Mesenchymal stem cell (in vitro differentiated cells and primary cell): ENCODE results near the gene PRR36.

Experiments
- DNase-seq: peaks from one replicate; pipeline ENCODE4 v3.0.0-alpha.2; 2013
- H2AFZ ChIP-seq: one replicate; pipeline ENCODE4 v1.6.1; 2013; ENCODE audit warnings: low read depth, mild to moderate bottlenecking, control low read depth, inconsistent platforms, low read length, moderate library complexity
- H2AK5ac ChIP-seq: 2 replicates; pipeline ENCODE4 v1.6.1; 2013; ENCODE audit warnings: low read length, moderate library complexity, mild to moderate bottlenecking, inconsistent platforms; ENCODE audit not compliant: severe bottlenecking
- H2BK120ac ChIP-seq: one replicate; pipeline ENCODE4 v1.6.1; 2013; ENCODE audit warnings: low read depth, mild to moderate bottlenecking, inconsistent platforms, low read length, moderate library complexity
- H2BK12ac ChIP-seq, 2 experiments: one replicate each; pipeline ENCODE4 v1.6.1; 2013; ENCODE audit warnings: inconsistent platforms in 2 of 2, low read length in 2 of 2, mild to moderate bottlenecking in 2 of 2, moderate library complexity in 2 of 2, control low read depth in 1 of 2
- H2BK15ac ChIP-seq: one replicate; pipeline ENCODE4 v1.6.1; 2013; ENCODE audit warnings: mild to moderate bottlenecking, low read depth, inconsistent platforms; ENCODE audit not compliant: poor library complexity, severe bottlenecking
- H2BK5ac ChIP-seq: 2 replicates; pipeline ENCODE4 v1.6.1; 2013; ENCODE audit warnings: low read depth, mild to moderate bottlenecking, low read length, control low read depth, inconsistent platforms; ENCODE audit not compliant: poor library complexity, severe bottlenecking
- H3K14ac ChIP-seq, 2 experiments: one replicate each; pipeline ENCODE4 v1.6.1; 2013; ENCODE audit warnings: inconsistent platforms in 2 of 2, low read length in 2 of 2, control low read depth in 1 of 2, mild to moderate bottlenecking in 1 of 2, moderate library complexity in 1 of 2
- H3K18ac ChIP-seq, 2 experiments: one replicate each; pipeline ENCODE4 v1.6.1; 2013; ENCODE audit warnings: inconsistent platforms in 2 of 2, low read length in 2 of 2, control low read depth in 1 of 2, low read depth in 1 of 2, mild to moderate bottlenecking in 1 of 2
- H3K23ac ChIP-seq, 2 experiments: one replicate each; pipeline ENCODE4 v1.6.1; 2013; ENCODE audit warnings: inconsistent platforms in 2 of 2, low read length in 2 of 2, mild to moderate bottlenecking in 2 of 2, moderate library complexity in 2 of 2, control low read depth in 1 of 2
- H3K27ac ChIP-seq: 2 replicates; pipeline ENCODE4 v1.5.1; 2013; ENCODE audit warnings: mild to moderate bottlenecking, moderate library complexity, low read length, control low read depth, inconsistent platforms; ENCODE audit not compliant: poor library complexity, severe bottlenecking
- H3K27me3 ChIP-seq, 2 experiments: 2 replicates each; pipeline versions ENCODE4 v1.6.1 to v1.7.0; 2013; ENCODE audit warnings: low read length in 2 of 2, mild to moderate bottlenecking in 2 of 2, moderate library complexity in 2 of 2, control low read depth in 1 of 2, inconsistent platforms in 1 of 2; ENCODE audit not compliant: control insufficient read depth in 1 of 2, insufficient read depth in 1 of 2
- H3K36me3 ChIP-seq, 2 experiments: 2 replicates each; pipeline versions ENCODE4 v1.6.1 to v1.7.0; 2013; ENCODE audit warnings: low read length in 2 of 2, control low read depth in 1 of 2, inconsistent platforms in 1 of 2, low read depth in 1 of 2, mild to moderate bottlenecking in 1 of 2; ENCODE audit not compliant: insufficient read depth in 2 of 2, control insufficient read depth in 1 of 2
- H3K4ac ChIP-seq, 2 experiments: one replicate each; pipeline ENCODE4 v1.6.1; 2013; ENCODE audit warnings: inconsistent platforms in 2 of 2, low read length in 2 of 2, mild to moderate bottlenecking in 2 of 2, moderate library complexity in 2 of 2, control low read depth in 1 of 2, low read depth in 1 of 2
- H3K4me1 ChIP-seq: 2 replicates; pipeline ENCODE4 v1.6.1; 2013; ENCODE audit warnings: low read depth, low read length, control low read depth; ENCODE audit not compliant: control insufficient read depth, insufficient read depth
- H3K4me2 ChIP-seq: 2 replicates; pipeline ENCODE4 v1.6.1; 2013; ENCODE audit warnings: low read length, mild to moderate bottlenecking, inconsistent platforms; ENCODE audit not compliant: poor library complexity, severe bottlenecking
- H3K4me3 ChIP-seq, 2 experiments: 2 replicates each; pipeline versions ENCODE4 v1.5.1 to v1.7.0; 2013; ENCODE audit warnings: low read length in 2 of 2, mild to moderate bottlenecking in 2 of 2, control low read depth in 1 of 2, low read depth in 1 of 2; ENCODE audit not compliant: insufficient read depth in 1 of 2
- H3K79me1 ChIP-seq: replicated peaks from 2 replicates; pipeline ENCODE4 v1.6.1; 2013; ENCODE audit warnings: mild to moderate bottlenecking, control low read depth, low read length, inconsistent platforms; ENCODE audit not compliant: poor library complexity, severe bottlenecking
- H3K9ac ChIP-seq: 2 replicates; pipeline ENCODE4 v1.7.0; 2013; ENCODE audit warnings: mild to moderate bottlenecking, low read length, moderate library complexity
- H3K9me3 ChIP-seq: 2 replicates; pipeline ENCODE4 v1.7.0; 2013; ENCODE audit warnings: mild to moderate bottlenecking, low read length; ENCODE audit not compliant: control insufficient read depth
- H4K8ac ChIP-seq: one replicate; pipeline ENCODE4 v1.6.1; 2013; ENCODE audit warnings: inconsistent platforms, mild to moderate bottlenecking, low read length, moderate library complexity
- H4K91ac ChIP-seq: one replicate; pipeline ENCODE4 v1.6.1; 2013; ENCODE audit warnings: mild to moderate bottlenecking, low read length, inconsistent platforms
- WGBS: methylation state at CpG from one replicate; pipeline ENCODE4 v1.1.7; 2013; ENCODE audit warnings: mixed read lengths; 5-methylcytosine and 5-hydroxymethylcytosine counted together

Gene PRR36

GRCh38 chr19:7872306-7873204 is 1.6 kb downstream of the PRR36 start:
- no peaks in the 10 kb centered on the region for H3K9me3 ChIP-seq
- H2AK5ac ChIP-seq, result no peak overlapping the region
- no peak overlapping the region for H3K23ac ChIP-seq
- no peak for DNase-seq
- peak overlapping the region; percentile 28 to 75 for H3K18ac ChIP-seq
- H2BK12ac ChIP-seq, result peak overlapping the region in 1 of 2 experiments; percentile 61
- H3K4me3 ChIP-seq, result no peak overlapping the region
- peak overlapping the region; percentile 12 for H2BK15ac ChIP-seq
- peak overlapping the region; percentile 47 for H2AFZ ChIP-seq
- no peaks in the 10 kb centered on the region for H3K79me1 ChIP-seq
- no peak overlapping the region for H4K91ac ChIP-seq
- H3K4me2 ChIP-seq, result peak overlapping the region; percentile 59
- H3K27me3 ChIP-seq, result peaks cover 30 to 61% of the 10 kb centered on the region in 2 experiments
- H4K8ac ChIP-seq, result no peak overlapping the region
- no peak overlapping the region for H2BK5ac ChIP-seq
- 52% methylated on average over 43 of the region's 47 CpGs for WGBS
- no peak overlapping the region for H2BK120ac ChIP-seq
- no peak overlapping the region for H3K9ac ChIP-seq
- H3K36me3 ChIP-seq, result no peaks in the 10 kb centered on the region
- H3K4ac ChIP-seq, result no peak overlapping the region
- H3K27ac ChIP-seq, result no peak overlapping the region
- peak overlapping the region in 1 of 2 experiments; percentile 72 for H3K14ac ChIP-seq
- peaks cover 53% of the 10 kb centered on the region for H3K4me1 ChIP-seq

- Histone ChIP-seq H2AK5ac (no peak overlapping the region), H3K23ac (no peak overlapping the region), H3K27me3 (peaks cover 30 to 65% of the 10 kb centered on the region in 2 experiments), H3K9me3 (no peaks in the 10 kb centered on the region), H3K14ac (peak overlapping the region in 1 of 2 experiments; percentile 49), H2BK15ac (peak overlapping the region; percentile 91), H3K4me3 (peak overlapping the region in 1 of 2 experiments; percentile 69), H3K4me1 (peaks cover 53% of the 10 kb centered on the region), H3K9ac (no peak overlapping the region), H4K8ac (peak overlapping the region; percentile 73), H3K4ac (peak overlapping the region in 1 of 2 experiments; percentile 38), H3K4me2 (peak overlapping the region; percentile 57), H2BK12ac (peak overlapping the region in 1 of 2 experiments; percentile 84), H3K79me1 (no peaks in the 10 kb centered on the region), H3K36me3 (no peaks in the 10 kb centered on the region), H2BK120ac (no peak overlapping the region), H4K91ac (peak overlapping the region; percentile 75), H3K27ac (peak overlapping the region; percentile 78), H2AFZ (peak overlapping the region; percentile 95), H2BK5ac (no peak overlapping the region), H3K18ac (peak overlapping the region; percentile 28 to 75)
- DNase-seq, result peak; percentile 96
- 10% methylated on average over 33 of the region's 33 CpGs for WGBS
Measured at GRCh38 chr19:7871437-7872305, 2.5 kb downstream of the PRR36 start.

- Histone ChIP-seq H3K4me1 (peaks cover 53% of the 10 kb centered on the region), H3K27me3 (peaks cover 24 to 62% of the 10 kb centered on the region in 2 experiments), H2BK12ac (no peak overlapping the region), H3K23ac (no peak overlapping the region), H3K9me3 (no peaks in the 10 kb centered on the region), H3K27ac (peak overlapping the region; percentile 49), H2BK15ac (no peak overlapping the region), H2AFZ (no peak overlapping the region), H2BK120ac (no peak overlapping the region), H2AK5ac (no peak overlapping the region), H3K14ac (no peak overlapping the region), H3K4me3 (no peak overlapping the region), H4K8ac (peak overlapping the region; percentile 38), H3K36me3 (no peaks in the 10 kb centered on the region), H2BK5ac (no peak overlapping the region), H3K9ac (no peak overlapping the region), H3K18ac (no peak overlapping the region), H3K79me1 (no peaks in the 10 kb centered on the region), H3K4ac (peak overlapping the region in 1 of 2 experiments; percentile 19), H4K91ac (peak overlapping the region; percentile 54), H3K4me2 (no peak overlapping the region)
- peak; percentile 56 for DNase-seq
- 54% methylated on average over 11 of the region's 11 CpGs for WGBS
Measured at GRCh38 chr19:7870571-7871436, 3.4 kb downstream of the PRR36 start.
